ENCODE measurements around the gene ADGRL2.

The ADGRL2 gene

DNA sequence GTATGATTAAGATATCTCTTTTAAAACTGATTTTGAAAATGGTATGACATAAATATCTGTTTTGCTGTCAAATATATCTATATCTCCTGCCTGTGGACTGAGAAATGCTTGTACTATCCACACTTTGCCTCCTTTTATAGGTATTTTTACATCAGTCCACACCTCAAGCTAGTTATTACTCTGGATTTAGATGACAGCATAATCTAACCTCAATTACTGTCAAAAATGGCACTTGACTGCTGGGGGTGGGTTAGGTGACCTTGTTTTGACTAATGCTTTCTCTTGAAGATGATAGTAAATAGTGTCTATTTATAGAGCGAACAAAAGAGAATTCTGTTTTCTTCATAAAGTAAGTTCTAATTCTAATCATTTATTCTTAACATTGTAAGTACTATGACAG, 9.1 kb downstream of the ADGRL2 start:
- peaks cover 64% of the 10 kb centered on the region for H3K4me1 ChIP-seq (ENCODE audit: insufficient read depth, low read length)
- no peak overlapping the region for H3K9ac ChIP-seq (ENCODE audit: low read depth, low read length)
- H3K9me3 ChIP-seq (ENCODE audit: insufficient read depth, low read depth, low read length) = no peaks in the 10 kb centered on the region
- H3K27me3 ChIP-seq (ENCODE audit: insufficient read depth, low read length) = no peaks in the 10 kb centered on the region
- H3K27ac ChIP-seq (ENCODE audit: low read length) = no peak overlapping the region
- H3K4me3 ChIP-seq (ENCODE audit: low read length) = no peak overlapping the region
- peaks cover 5% of the 10 kb centered on the region; the same call in 1 of the 2 replicates for H3K36me3 ChIP-seq (ENCODE audit: insufficient read depth, low read depth, low read length)

DNA sequence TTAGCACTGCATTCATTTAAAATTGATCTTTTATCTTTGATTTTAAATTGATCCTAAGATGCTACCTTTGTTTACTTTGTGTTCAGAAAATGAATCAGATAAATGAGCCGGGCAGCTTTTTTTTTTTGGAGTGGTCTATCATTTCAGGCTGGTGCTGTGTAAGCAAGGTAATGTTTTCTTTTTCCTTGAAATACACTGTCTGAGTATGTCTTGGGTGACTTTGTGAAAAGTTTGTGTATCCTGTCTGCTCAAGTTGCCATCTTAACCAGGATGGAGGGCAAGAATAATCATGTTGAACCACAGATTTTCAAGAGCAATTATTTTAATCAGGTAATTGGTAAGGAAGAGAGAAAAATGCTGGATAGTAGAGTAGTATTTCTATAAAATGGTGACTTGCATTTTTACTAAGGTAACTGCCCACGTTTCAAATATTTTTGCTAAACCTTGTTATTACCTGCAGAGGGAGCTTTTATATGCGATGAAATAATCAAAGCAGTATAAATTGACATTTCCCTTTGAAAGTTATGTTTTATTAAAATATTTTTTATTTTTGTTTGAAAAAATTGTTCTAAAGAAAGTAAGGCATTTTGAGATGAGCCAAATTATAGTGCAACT, 11.1 kb downstream of the ADGRL2 start:
- peak overlapping the region; percentile 18 for H3K27ac ChIP-seq (ENCODE audit: low read length)
- H3K27me3 ChIP-seq (ENCODE audit: insufficient read depth, low read length) = no peaks in the 10 kb centered on the region
- H3K9ac ChIP-seq (ENCODE audit: low read depth, low read length) = no peak overlapping the region; the same call in 1 of the 2 replicates
- H3K4me3 ChIP-seq (ENCODE audit: low read length) = no peak overlapping the region
- H3K4me1 ChIP-seq (ENCODE audit: insufficient read depth, low read length) = peaks cover 51% of the 10 kb centered on the region
- peaks cover 5% of the 10 kb centered on the region; the same call in 1 of the 2 replicates for H3K36me3 ChIP-seq (ENCODE audit: insufficient read depth, low read depth, low read length)
- H3K9me3 ChIP-seq (ENCODE audit: insufficient read depth, low read depth, low read length) = no peaks in the 10 kb centered on the region

DNA sequence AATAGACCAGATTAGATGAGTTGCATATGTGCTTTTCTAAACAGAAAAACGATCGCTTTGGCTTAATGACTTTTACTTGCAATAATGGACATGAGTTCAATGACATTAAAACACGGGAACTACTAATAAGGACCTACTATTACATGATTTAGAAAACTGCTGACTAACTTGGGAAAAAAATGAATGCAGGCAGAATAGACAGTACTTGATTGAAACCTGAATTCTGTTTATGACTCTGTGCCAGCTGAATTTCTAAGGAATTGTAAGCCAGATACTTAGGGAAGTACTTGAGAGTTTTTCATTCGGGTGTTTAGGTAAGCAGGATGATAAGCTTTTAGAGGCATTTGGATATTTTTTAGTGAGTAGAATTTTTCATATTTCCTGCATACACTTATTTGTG, 12.0 kb downstream of the ADGRL2 start:
- peaks cover 52% of the 10 kb centered on the region for H3K4me1 ChIP-seq (ENCODE audit: insufficient read depth, low read length)
- no peak overlapping the region for H3K27ac ChIP-seq (ENCODE audit: low read length)
- H3K9ac ChIP-seq (ENCODE audit: low read depth, low read length) = no peak overlapping the region
- H3K9me3 ChIP-seq (ENCODE audit: insufficient read depth, low read depth, low read length) = no peaks in the 10 kb centered on the region
- no peak overlapping the region for H3K4me3 ChIP-seq (ENCODE audit: low read length)
- H3K27me3 ChIP-seq (ENCODE audit: insufficient read depth, low read length) = no peaks in the 10 kb centered on the region
- peaks cover 5% of the 10 kb centered on the region; the same call in 1 of the 2 replicates for H3K36me3 ChIP-seq (ENCODE audit: insufficient read depth, low read depth, low read length)

DNA sequence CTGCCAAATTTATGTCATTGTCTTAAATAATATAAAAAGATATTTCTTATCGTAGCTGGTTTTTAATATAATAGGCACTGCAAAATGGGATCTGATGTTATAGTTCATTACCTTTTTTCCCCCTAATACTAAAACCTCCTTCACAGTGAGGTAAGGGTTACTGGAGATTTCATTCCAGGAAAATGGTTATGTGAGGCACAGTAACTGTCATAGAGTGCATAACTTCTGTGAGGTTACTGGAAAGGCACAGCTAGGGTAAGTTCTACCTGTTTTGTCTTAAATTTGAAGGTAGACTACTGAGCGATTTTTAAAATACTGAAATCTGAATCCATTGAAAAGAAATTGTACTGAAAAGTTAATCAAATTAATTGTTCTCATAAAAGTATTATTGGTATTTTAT, 13.0 kb downstream of the ADGRL2 start:
- Histone ChIP-seq H3K4me3 (ENCODE audit: low read length) (no peak overlapping the region), H3K9ac (ENCODE audit: low read depth, low read length) (no peak overlapping the region), H3K27me3 (ENCODE audit: insufficient read depth, low read length) (no peaks in the 10 kb centered on the region), H3K36me3 (ENCODE audit: insufficient read depth, low read depth, low read length) (peaks cover 5% of the 10 kb centered on the region; the same call in 1 of the 2 replicates), H3K4me1 (ENCODE audit: insufficient read depth, low read length) (peaks cover 51% of the 10 kb centered on the region), H3K27ac (ENCODE audit: low read length) (no peak overlapping the region), H3K9me3 (ENCODE audit: insufficient read depth, low read depth, low read length) (no peaks in the 10 kb centered on the region)

DNA sequence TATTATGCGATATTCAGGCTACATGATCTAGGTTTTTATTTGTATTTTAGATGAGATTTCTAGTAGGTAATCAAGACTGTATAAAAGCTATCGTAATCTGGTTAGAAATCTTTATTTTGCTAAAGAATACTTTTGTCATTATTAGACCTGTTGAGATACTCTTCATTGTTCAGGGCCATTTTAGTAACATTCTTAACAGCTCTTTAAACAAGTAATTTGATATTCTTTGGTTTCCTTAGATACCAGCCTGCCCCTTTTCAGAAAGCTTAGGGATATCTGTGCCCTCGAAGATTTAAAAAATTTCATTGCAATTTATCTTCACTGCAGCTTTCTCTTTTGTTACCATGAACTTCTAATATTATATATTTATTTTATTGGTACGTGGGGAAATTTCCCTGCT, 18.9 kb downstream of the ADGRL2 start:
- H3K9me3 ChIP-seq (ENCODE audit: insufficient read depth, low read depth, low read length) = no peaks in the 10 kb centered on the region
- H3K36me3 ChIP-seq (ENCODE audit: insufficient read depth, low read depth, low read length) = no peaks in the 10 kb centered on the region
- no peaks in the 10 kb centered on the region for H3K27me3 ChIP-seq (ENCODE audit: insufficient read depth, low read length)
- no peak overlapping the region for H3K4me3 ChIP-seq (ENCODE audit: low read length)
- H3K9ac ChIP-seq (ENCODE audit: low read depth, low read length) = no peak overlapping the region
- no peak overlapping the region for H3K27ac ChIP-seq (ENCODE audit: low read length)
- peaks cover 52% of the 10 kb centered on the region for H3K4me1 ChIP-seq (ENCODE audit: insufficient read depth, low read length)

DNA sequence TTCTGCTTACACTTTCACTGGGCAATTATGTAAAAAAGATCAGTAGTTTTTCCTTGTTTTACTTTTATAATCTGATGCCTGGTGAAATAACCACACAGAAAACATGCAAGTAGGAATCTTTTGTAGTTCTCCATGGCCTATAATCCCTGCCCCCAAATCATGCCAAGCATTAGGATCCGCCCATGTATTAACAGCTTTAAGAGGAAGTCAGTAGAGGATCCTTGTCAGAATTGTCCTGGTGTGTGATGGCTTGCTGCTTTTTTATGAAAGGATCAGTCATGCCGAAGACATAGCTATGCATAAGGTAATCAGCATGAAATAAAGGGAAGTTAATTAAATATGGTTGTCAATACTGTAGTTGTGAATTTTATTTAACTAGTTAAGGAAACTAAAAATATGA, 20.0 kb downstream of the ADGRL2 start:
- Histone ChIP-seq H3K36me3 (ENCODE audit: insufficient read depth, low read depth, low read length) (no peaks in the 10 kb centered on the region), H3K4me1 (ENCODE audit: insufficient read depth, low read length) (peaks cover 51% of the 10 kb centered on the region), H3K27me3 (ENCODE audit: insufficient read depth, low read length) (no peaks in the 10 kb centered on the region), H3K9ac (ENCODE audit: low read depth, low read length) (no peak overlapping the region), H3K9me3 (ENCODE audit: insufficient read depth, low read depth, low read length) (no peaks in the 10 kb centered on the region), H3K4me3 (ENCODE audit: low read length) (no peak overlapping the region), H3K27ac (ENCODE audit: low read length) (no peak overlapping the region)

DNA sequence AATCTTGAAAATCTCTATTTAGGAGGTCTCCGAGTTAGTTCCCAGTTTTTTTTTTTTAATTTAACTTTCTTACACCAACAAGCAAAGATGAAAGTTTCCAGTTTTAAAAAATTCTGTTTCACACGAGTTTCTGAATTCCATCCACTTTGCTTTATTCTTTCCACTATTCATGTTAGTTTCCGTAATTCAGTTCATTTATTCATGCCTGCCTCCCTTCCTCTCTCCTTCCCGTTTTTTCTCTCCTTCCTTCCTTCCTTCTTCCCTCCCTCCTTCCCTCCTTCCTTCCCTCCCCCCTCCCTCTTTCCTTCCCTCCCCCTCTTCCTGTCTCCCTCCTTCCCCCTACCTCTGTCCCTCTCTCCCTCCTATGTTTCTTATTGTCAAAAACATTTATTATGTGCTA, 22.3 kb downstream of the ADGRL2 start:
- Histone ChIP-seq H3K36me3 (ENCODE audit: insufficient read depth, low read depth, low read length) (no peaks in the 10 kb centered on the region), H3K27ac (ENCODE audit: low read length) (no peak overlapping the region), H3K4me1 (ENCODE audit: insufficient read depth, low read length) (peaks cover 45% of the 10 kb centered on the region), H3K4me3 (ENCODE audit: low read length) (no peak overlapping the region), H3K9ac (ENCODE audit: low read depth, low read length) (no peak overlapping the region), H3K27me3 (ENCODE audit: insufficient read depth, low read length) (no peaks in the 10 kb centered on the region), H3K9me3 (ENCODE audit: insufficient read depth, low read depth, low read length) (no peaks in the 10 kb centered on the region)

DNA sequence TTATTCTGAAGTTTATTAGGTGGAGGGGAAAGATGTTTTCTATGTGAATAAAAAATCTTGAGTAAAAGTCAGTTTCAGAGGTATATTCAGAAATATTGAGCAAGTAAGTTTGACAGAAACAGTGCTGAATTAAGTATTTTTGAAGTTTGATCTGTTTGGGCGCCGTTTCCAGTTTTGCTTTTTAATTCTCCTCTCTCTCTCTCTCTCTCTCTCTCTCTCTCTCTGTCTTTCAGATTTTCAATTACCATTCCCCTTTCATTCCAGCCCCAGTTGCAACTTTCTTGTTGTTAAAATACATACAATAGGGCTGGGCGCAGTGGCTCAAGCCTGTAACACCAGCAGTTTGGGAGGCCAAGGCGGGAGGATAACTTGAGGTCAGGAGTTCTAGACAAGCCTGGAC, 24.0 kb downstream of the ADGRL2 start:
- no peaks in the 10 kb centered on the region for H3K27me3 ChIP-seq (ENCODE audit: insufficient read depth, low read length)

DNA sequence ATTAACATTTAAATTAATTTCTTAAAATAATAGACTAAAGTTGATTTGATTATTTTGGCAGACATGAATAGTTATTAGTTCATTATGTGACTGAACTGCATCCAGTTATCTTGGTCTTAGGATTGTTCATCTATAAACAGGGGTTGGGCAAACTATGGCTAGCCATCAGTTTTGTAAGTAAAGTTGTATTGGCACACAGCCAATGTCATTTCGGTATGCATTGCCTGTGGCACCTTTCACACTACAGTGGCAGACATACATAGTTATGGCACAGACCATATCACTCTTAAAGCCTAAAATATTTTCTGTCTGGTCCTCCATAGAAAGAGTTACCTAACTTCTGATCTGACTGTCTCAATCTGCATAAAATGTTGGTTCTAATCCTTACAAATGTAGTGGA, 27.2 kb downstream of the ADGRL2 start:
- Histone ChIP-seq H3K27ac (ENCODE audit: low read length) (no peak overlapping the region), H3K9me3 (ENCODE audit: insufficient read depth, low read depth, low read length) (no peaks in the 10 kb centered on the region), H3K4me1 (ENCODE audit: insufficient read depth, low read length) (peaks cover 16% of the 10 kb centered on the region; the same call in 1 of the 2 replicates), H3K4me3 (ENCODE audit: low read length) (no peak overlapping the region), H3K27me3 (ENCODE audit: insufficient read depth, low read length) (no peaks in the 10 kb centered on the region), H3K9ac (ENCODE audit: low read depth, low read length) (no peak overlapping the region), H3K36me3 (ENCODE audit: insufficient read depth, low read depth, low read length) (no peaks in the 10 kb centered on the region)

More for the DNA sequence above, 24.0 kb downstream of the ADGRL2 start:
- H3K36me3 ChIP-seq (ENCODE audit: insufficient read depth, low read depth, low read length) = no peaks in the 10 kb centered on the region
- no peak overlapping the region for H3K4me3 ChIP-seq (ENCODE audit: low read length)
- no peak overlapping the region for H3K9ac ChIP-seq (ENCODE audit: low read depth, low read length)
- H3K9me3 ChIP-seq (ENCODE audit: insufficient read depth, low read depth, low read length) = no peaks in the 10 kb centered on the region
- H3K4me1 ChIP-seq (ENCODE audit: insufficient read depth, low read length) = peaks cover 28% of the 10 kb centered on the region; the same call in 1 of the 2 replicates
- no peak overlapping the region for H3K27ac ChIP-seq (ENCODE audit: low read length)

DNA sequence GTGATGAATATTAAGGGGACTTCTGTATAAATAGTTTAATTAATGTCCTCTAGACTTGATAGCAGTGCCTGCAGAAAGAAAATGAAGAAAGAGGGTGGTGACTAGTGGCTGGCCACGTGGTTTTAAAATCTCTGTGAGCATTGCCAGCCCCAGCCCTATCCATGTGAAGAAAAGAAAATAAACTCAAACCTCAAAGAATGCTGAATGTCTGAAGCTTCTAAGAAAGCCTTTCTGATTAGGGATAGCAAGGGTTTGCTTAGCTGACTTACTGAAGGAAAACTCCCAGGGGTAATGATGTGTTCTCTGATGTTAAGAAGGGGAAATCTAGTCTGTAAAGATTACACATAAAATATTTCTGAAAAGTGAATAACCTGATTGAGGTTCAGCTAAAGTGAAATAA, 31.8 kb downstream of the ADGRL2 start:
- Histone ChIP-seq H3K9me3 (ENCODE audit: insufficient read depth, low read depth, low read length) (no peaks in the 10 kb centered on the region), H3K36me3 (ENCODE audit: insufficient read depth, low read depth, low read length) (no peaks in the 10 kb centered on the region; the same call in 1 of the 2 replicates), H3K4me3 (ENCODE audit: low read length) (no peak overlapping the region), H3K4me1 (ENCODE audit: insufficient read depth, low read length) (peaks cover 38% of the 10 kb centered on the region), H3K27me3 (ENCODE audit: insufficient read depth, low read length) (no peaks in the 10 kb centered on the region), H3K27ac (ENCODE audit: low read length) (no peak overlapping the region), H3K9ac (ENCODE audit: low read depth, low read length) (no peak overlapping the region)

DNA sequence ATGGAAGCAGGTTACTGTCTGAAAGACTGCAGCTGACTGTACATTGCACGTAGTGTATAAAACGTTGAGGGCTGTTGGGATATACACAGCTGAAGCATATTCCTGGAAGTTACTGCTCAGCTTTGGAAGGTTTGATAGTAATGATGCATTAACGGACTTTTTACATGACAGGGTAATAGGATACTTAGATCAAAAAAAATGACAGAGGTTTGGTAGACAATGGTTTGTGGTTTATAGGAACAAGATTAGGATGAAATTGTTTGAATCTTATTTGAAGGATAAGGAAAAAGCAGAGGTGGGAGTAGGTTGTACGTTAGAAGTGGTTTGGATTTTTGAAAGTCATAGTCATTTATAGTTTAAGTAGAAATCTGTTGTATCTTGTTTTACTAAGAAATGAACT, 33.0 kb downstream of the ADGRL2 start:
- Histone ChIP-seq H3K4me3 (ENCODE audit: low read length) (no peak overlapping the region), H3K27me3 (ENCODE audit: insufficient read depth, low read length) (no peaks in the 10 kb centered on the region), H3K9me3 (ENCODE audit: insufficient read depth, low read depth, low read length) (no peaks in the 10 kb centered on the region), H3K4me1 (ENCODE audit: insufficient read depth, low read length) (peaks cover 38% of the 10 kb centered on the region), H3K9ac (ENCODE audit: low read depth, low read length) (no peak overlapping the region), H3K27ac (ENCODE audit: low read length) (no peak overlapping the region), H3K36me3 (ENCODE audit: insufficient read depth, low read depth, low read length) (peaks cover 5% of the 10 kb centered on the region; the same call in 1 of the 2 replicates)

DNA sequence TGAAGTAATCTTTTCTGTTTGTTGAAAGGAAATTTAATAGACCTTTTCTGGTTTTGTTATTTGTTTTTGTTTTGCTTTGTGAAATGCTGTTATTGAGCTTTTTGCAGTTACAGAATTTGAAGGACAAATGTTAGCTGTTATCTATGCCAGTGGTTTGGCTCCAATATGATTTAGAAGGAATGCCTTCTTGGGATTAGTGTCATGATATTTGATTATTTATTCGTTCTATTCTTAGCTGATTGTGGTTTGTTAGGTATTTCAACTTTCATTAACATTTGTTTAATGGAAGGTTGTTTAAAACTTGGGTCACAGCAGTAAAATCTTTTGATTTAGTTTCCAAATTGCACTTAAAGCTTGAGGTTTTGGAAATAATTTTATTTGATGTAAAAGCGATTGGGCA, 33.5 kb downstream of the ADGRL2 start:
- Histone ChIP-seq H3K9ac (ENCODE audit: low read depth, low read length) (no peak overlapping the region), H3K27ac (ENCODE audit: low read length) (no peak overlapping the region), H3K27me3 (ENCODE audit: insufficient read depth, low read length) (no peaks in the 10 kb centered on the region), H3K36me3 (ENCODE audit: insufficient read depth, low read depth, low read length) (peaks cover 10% of the 10 kb centered on the region; the same call in 1 of the 2 replicates), H3K9me3 (ENCODE audit: insufficient read depth, low read depth, low read length) (no peaks in the 10 kb centered on the region), H3K4me1 (ENCODE audit: insufficient read depth, low read length) (peaks cover 38% of the 10 kb centered on the region), H3K4me3 (ENCODE audit: low read length) (no peak overlapping the region)

Data from iPS-20b (cell line).